Hepatocyte (in vitro differentiated cells): ENCODE data around the gene DGKD. TPM values are rescaled to one million over a fixed set of nuclear protein-coding genes. Genes with fewer than 3 reads are reported as not detected.

Experiments used
- DNase-seq: peaks from one replicate; pipeline ENCODE4 v3.0.0-alpha.2; 2016; ENCODE audit warnings: low spot score
- H2AFZ ChIP-seq: fragments of 200-600 bp; sonication (generic); 2 replicates; pipeline ENCODE4 v1.6.0; 2016; ENCODE audit warnings: antibody characterized with exemption, mild to moderate bottlenecking
- H3K27ac ChIP-seq: fragments of 200-600 bp; sonication (generic); 2 replicates; pipeline ENCODE4 v1.5.1; 2016; ENCODE audit warnings: mild to moderate bottlenecking
- H3K27me3 ChIP-seq: fragments of 200-600 bp; sonication (generic); 2 replicates; pipeline ENCODE4 v1.6.1; 2016
- H3K36me3 ChIP-seq: fragments of 200-600 bp; sonication (generic); replicated peaks from 2 replicates; pipeline ENCODE4 v1.5.1; 2016; ENCODE audit warnings: low read depth; ENCODE audit not compliant: insufficient read depth
- H3K4me1 ChIP-seq: fragments of 200-600 bp; sonication (generic); 2 replicates; pipeline ENCODE4 v1.5.1; 2016; ENCODE audit warnings: mild to moderate bottlenecking, moderate library complexity; ENCODE audit not compliant: insufficient read depth
- H3K4me2 ChIP-seq: fragments of 200-600 bp; sonication (generic); 2 replicates; pipeline ENCODE4 v1.6.0; 2016
- H3K4me3 ChIP-seq: fragments of 200-600 bp; sonication (generic); 2 replicates; pipeline ENCODE4 v1.5.1; 2016; ENCODE audit warnings: mild to moderate bottlenecking
- H3K79me2 ChIP-seq: fragments of 200-600 bp; sonication (generic); 2 replicates; pipeline ENCODE4 v1.6.0; 2017; ENCODE audit warnings: mild to moderate bottlenecking
- H3K9me2 ChIP-seq: fragments of 200-600 bp; sonication (generic); replicated peaks from 2 replicates; pipeline ENCODE4 v1.6.0; 2017; ENCODE audit warnings: mild to moderate bottlenecking; ENCODE audit not compliant: insufficient read depth
- H3K9me3 ChIP-seq: fragments of 200-600 bp; sonication (generic); 2 replicates; pipeline ENCODE4 v1.5.1; 2016; ENCODE audit warnings: low read depth, mild to moderate bottlenecking
- H4K20me1 ChIP-seq: fragments of 200-600 bp; sonication (generic); 2 replicates; pipeline ENCODE4 v1.6.0; 2016; ENCODE audit warnings: mild to moderate bottlenecking; ENCODE audit not compliant: insufficient read depth, poor library complexity, severe bottlenecking
- CTCF ChIP-seq: fragments of 200-600 bp; sonication (generic); IDR thresholded peaks from 2 replicates; pipeline ENCODE4 v1.5.1; 2016; ENCODE audit warnings: antibody characterized with exemption, mild to moderate bottlenecking; ENCODE audit not compliant: poor library complexity
- EZH2 ChIP-seq: fragments of 200-600 bp; sonication (generic); IDR thresholded peaks from 2 replicates; pipeline ENCODE4 v1.6.1; 2016; ENCODE audit warnings: antibody characterized with exemption, mild to moderate bottlenecking, borderline replicate concordance
- EZH2phosphoT487 ChIP-seq: fragments of 200-600 bp; sonication (generic); IDR thresholded peaks from one replicate; pipeline ENCODE4 v1.6.1; 2018; ENCODE audit warnings: antibody characterized with exemption, mild to moderate bottlenecking, low read depth, moderate library complexity; ENCODE audit not compliant: unreplicated experiment, severe bottlenecking
- WGBS: methylation state at CpG from one replicate; pipeline ENCODE4 v1.1.6; 2016; ENCODE audit warnings: low lambda C conversion rate; ENCODE audit errors: missing lambda C conversion rate; 5-methylcytosine and 5-hydroxymethylcytosine counted together
- polyA plus RNA-seq: library from polyadenylated mRNA; unstranded; fragments of >200 nt; fragmentation: Nextera tagmentation; extraction: Ambion mirVana; gene quantifications from 2 replicates; pipeline ENCODE4 v1.2.1, GENCODE V29; 2016
- total RNA-seq: library from RNA; depleted of rRNA; stranded (reverse); fragments of >200 nt; gene quantifications from 2 replicates; pipeline ENCODE4 v1.2.3, GENCODE V29; 2014

The DGKD gene
- total and polyA plus RNA-seq, 2 experiments from 2014 or later: 14.2 to 14.3 TPM

DNA sequence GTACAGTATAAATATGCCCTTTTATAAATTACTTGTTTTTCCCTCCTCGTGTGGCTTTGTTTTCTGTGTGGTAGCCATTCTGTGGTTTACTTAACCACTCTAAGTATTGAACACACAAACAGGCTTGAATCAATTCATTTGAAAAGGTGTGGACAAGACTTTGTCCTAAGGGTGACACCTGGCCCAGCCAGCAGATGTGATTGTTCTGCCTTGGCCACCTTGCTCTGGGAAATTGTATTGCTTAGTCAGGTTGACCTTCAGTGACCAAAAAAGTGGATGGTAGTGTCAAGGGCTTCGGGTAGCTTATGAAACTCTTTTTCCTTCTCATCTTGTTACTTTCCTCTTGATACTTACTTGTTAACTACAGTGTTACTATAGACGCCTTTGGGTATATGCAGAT, 61.9 kb downstream of the DGKD start:
- H3K27ac ChIP-seq: no peak overlapping the region

DNA sequence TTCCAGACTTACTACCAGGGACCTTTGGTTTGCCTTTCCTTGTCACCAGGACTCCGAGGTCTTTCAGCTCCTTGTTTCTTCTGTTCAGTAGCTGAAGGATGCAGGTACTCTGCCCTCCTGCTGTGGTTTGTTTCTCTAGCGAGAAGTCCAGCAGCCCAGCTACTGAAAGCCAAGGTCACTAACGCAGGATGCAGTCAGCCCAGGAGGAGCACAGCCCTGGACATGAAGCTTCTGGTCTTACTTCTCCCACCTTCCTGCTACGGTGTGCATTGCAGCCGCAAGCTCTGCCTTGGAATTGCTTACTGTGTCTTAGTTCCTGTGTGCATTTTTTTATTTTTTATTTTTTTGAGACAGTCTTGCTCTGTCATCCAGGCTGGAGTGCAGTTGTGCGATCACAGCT, 62.4 kb downstream of the DGKD start:
- H3K9me3 ChIP-seq: no peaks in the 10 kb centered on the region
- H2AFZ ChIP-seq: no peak overlapping the region
- H3K4me2 ChIP-seq: no peak overlapping the region
- no peaks in the 10 kb centered on the region for H3K9me2 ChIP-seq
- H3K4me3 ChIP-seq: no peak overlapping the region
- DNase-seq: no peak
- H3K27ac ChIP-seq: no peak overlapping the region
- no peaks in the 10 kb centered on the region for H3K27me3 ChIP-seq
- no peaks in the 10 kb centered on the region for H3K36me3 ChIP-seq
- peaks cover 35% of the 10 kb centered on the region for H3K79me2 ChIP-seq
- WGBS: 88% methylated on average over 6 of the region's 6 CpGs
- TF ChIP-seq EZH2phosphoT487: no peak
- no peak for TF ChIP-seq CTCF
- TF ChIP-seq EZH2: no peak
- H4K20me1 ChIP-seq: no peaks in the 10 kb centered on the region
- H3K4me1 ChIP-seq: peaks cover 25% of the 10 kb centered on the region

More for the DNA sequence above, 61.9 kb downstream of the DGKD start:
- H3K36me3 ChIP-seq: no peaks in the 10 kb centered on the region
- no peak overlapping the region for H2AFZ ChIP-seq
- H3K79me2 ChIP-seq: peaks cover 35% of the 10 kb centered on the region
- no peaks in the 10 kb centered on the region for H3K27me3 ChIP-seq
- H3K9me2 ChIP-seq: no peaks in the 10 kb centered on the region
- no peak overlapping the region for H3K4me3 ChIP-seq
- TF ChIP-seq EZH2phosphoT487 (no peak), EZH2 (no peak), CTCF (no peak)
- no peaks in the 10 kb centered on the region for H4K20me1 ChIP-seq
- peaks cover 23% of the 10 kb centered on the region for H3K4me1 ChIP-seq
- H3K9me3 ChIP-seq: peaks cover 2% of the 10 kb centered on the region
- DNase-seq: no peak
- H3K4me2 ChIP-seq: no peak overlapping the region
- 86% methylated on average over 3 of the region's 3 CpGs for WGBS

DNA sequence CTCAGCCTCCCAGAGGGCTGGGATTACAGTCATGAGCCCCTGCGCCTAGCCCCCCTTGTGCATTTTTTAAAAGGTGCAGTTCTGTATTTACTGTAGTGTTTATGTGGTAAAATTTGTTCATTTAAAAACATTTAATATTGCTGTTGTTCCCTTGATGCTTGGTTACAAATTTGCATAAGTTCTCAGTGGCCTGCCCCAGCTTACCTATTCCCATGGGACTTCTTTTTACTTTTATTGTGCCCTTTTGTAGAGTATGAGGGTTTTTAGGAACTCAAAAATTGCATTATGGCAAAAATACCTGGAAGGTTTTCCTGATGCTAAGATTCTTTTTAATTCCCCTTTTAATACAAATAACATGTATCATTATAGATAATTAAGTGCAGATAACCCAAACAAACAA, 63.0 kb downstream of the DGKD start:
- Histone ChIP-seq H3K27ac (no peak overlapping the region), H3K4me1 (peaks cover 29% of the 10 kb centered on the region)
- 96% methylated on average over 1 of the region's 1 CpG for WGBS

More for the DNA sequence above, 63.0 kb downstream of the DGKD start:
- no peaks in the 10 kb centered on the region for H3K27me3 ChIP-seq
- DNase-seq: no peak
- no peak overlapping the region for H3K4me3 ChIP-seq
- H3K36me3 ChIP-seq: no peaks in the 10 kb centered on the region
- no peak overlapping the region for H2AFZ ChIP-seq
- H4K20me1 ChIP-seq: no peaks in the 10 kb centered on the region
- no peak overlapping the region for H3K4me2 ChIP-seq
- no peak for TF ChIP-seq EZH2phosphoT487
- TF ChIP-seq CTCF: no peak
- TF ChIP-seq EZH2: no peak
- H3K9me3 ChIP-seq: no peaks in the 10 kb centered on the region
- no peaks in the 10 kb centered on the region for H3K9me2 ChIP-seq
- peaks cover 35% of the 10 kb centered on the region for H3K79me2 ChIP-seq
